ENCODE results near the gene NUDT8. TPM values are rescaled to one million over a fixed set of nuclear protein-coding genes. Genes with fewer than 3 reads are reported as not detected.

The NUDT8 gene
- total and polyA plus RNA-seq, 2 experiments from 2014 or later, result 5.0 to 15.1 TPM

DNA sequence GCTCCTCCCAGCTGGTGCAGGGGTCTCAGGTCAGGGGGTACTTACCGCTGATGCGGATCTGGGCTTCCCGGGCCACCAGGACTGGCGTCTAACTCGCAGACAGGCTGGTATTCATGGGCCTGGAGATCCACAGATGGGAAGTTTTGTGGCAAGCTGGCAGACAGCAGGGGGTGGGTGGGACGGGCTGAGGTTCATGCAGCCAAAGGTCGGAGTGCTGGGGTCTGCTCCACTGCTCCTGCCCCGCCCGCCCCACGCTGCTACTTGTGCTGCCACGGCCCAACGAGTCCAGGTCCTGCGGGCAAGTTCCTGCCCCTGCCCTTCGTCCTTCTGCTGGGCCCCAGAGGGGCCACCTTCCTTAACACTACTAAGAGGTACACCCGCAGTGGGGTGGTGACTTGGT is 17.7 kb upstream of the NUDT8 start (continued):
- TF ChIP-seq, protein P1, sequence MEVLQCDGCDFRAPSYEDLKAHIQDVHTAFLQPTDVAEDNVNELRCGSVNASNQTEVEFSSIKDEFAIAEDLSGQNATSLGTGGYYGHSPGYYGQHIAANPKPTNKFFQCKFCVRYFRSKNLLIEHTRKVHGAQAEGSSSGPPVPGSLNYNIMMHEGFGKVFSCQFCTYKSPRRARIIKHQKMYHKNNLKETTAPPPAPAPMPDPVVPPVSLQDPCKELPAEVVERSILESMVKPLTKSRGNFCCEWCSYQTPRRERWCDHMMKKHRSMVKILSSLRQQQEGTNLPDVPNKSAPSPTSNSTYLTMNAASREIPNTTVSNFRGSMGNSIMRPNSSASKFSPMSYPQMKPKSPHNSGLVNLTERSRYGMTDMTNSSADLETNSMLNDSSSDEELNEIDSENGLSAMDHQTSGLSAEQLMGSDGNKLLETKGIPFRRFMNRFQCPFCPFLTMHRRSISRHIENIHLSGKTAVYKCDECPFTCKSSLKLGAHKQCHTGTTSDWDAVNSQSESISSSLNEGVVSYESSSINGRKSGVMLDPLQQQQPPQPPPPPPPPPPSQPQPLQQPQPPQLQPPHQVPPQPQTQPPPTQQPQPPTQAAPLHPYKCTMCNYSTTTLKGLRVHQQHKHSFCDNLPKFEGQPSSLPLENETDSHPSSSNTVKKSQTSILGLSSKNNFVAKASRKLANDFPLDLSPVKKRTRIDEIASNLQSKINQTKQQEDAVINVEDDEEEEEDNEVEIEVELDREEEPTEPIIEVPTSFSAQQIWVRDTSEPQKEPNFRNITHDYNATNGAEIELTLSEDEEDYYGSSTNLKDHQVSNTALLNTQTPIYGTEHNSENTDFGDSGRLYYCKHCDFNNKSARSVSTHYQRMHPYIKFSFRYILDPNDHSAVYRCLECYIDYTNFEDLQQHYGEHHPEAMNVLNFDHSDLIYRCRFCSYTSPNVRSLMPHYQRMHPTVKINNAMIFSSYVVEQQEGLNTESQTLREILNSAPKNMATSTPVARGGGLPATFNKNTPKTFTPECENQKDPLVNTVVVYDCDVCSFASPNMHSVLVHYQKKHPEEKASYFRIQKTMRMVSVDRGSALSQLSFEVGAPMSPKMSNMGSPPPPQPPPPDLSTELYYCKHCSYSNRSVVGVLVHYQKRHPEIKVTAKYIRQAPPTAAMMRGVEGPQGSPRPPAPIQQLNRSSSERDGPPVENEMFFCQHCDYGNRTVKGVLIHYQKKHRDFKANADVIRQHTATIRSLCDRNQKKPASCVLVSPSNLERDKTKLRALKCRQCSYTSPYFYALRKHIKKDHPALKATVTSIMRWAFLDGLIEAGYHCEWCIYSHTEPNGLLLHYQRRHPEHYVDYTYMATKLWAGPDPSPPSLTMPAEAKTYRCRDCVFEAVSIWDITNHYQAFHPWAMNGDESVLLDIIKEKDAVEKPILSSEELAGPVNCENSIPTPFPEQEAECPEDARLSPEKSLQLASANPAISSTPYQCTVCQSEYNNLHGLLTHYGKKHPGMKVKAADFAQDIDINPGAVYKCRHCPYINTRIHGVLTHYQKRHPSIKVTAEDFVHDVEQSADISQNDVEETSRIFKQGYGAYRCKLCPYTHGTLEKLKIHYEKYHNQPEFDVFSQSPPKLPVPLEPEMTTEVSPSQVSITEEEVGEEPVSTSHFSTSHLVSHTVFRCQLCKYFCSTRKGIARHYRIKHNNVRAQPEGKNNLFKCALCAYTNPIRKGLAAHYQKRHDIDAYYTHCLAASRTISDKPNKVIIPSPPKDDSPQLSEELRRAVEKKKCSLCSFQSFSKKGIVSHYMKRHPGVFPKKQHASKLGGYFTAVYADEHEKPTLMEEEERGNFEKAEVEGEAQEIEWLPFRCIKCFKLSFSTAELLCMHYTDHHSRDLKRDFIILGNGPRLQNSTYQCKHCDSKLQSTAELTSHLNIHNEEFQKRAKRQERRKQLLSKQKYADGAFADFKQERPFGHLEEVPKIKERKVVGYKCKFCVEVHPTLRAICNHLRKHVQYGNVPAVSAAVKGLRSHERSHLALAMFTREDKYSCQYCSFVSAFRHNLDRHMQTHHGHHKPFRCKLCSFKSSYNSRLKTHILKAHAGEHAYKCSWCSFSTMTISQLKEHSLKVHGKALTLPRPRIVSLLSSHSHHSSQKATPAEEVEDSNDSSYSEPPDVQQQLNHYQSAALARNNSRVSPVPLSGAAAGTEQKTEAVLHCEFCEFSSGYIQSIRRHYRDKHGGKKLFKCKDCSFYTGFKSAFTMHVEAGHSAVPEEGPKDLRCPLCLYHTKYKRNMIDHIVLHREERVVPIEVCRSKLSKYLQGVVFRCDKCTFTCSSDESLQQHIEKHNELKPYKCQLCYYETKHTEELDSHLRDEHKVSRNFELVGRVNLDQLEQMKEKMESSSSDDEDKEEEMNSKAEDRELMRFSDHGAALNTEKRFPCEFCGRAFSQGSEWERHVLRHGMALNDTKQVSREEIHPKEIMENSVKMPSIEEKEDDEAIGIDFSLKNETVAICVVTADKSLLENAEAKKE (CRISPR knock-in tag; IDR thresholded peaks at IDR 0.05), result no peak

DNA sequence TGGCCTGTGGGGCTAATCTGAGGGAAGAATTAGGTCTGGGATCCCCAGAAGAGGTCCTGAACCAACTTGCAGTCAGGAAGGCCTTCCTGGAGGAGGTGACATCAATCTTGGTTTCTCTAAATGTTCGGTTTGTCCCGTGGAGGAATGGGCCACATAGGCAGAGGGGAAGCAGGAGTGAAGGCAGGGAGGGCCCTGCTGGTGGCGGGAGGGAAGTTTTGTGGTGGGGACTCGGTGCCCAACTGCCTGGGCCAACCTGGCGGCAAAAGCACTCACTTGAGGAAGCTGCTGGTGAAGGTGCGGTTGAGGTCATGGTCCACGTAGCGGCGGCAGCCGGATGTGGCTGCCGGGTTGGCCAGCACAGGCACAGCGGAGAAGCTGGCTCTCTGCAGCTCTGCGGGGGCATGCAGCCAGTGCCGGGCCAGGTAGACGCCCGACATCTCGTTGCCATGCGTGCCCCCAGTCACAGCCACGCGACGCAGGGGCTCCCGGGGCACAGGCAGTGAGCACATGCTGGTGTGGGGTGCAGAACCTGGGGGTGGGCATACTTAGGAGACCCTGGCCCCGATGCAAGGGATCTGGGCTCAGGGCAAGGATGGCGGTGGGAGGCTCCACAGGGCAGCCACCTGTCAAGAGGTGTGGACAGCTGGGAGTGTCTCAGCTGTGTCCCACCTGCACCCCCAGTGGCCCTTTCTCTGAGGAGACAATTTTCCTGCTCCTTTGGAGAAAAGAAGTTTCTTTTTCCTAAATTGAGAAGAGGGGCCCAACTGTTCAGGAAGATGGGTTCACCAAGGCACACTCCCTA is 17.0 kb upstream of the NUDT8 start:
- Mint-ChIP-seq H3K4me1 (peaks cover 9% of the 10 kb centered on the region; the same call in 2 of the 3 replicates), H3K36me3 (ENCODE audit: low read depth) (no peaks in the 10 kb centered on the region), H3K27me3 (ENCODE audit: insufficient read depth, low read depth, poor library complexity) (peaks cover 9% of the 10 kb centered on the region), H3K4me3 (no peak overlapping the region), H3K27ac (no peak overlapping the region), H3K9me3 (no peaks in the 10 kb centered on the region; the same call in 1 of the 3 replicates)
- H3K36me3 ChIP-seq (ENCODE audit: insufficient read depth), result no peaks in the 10 kb centered on the region
- no peak overlapping the region for H3K4me3 ChIP-seq
- no peaks in the 10 kb centered on the region for H3K27me3 ChIP-seq (ENCODE audit: insufficient read depth)
- no peak for ATAC-seq
- no peaks in the 10 kb centered on the region for H3K9me2 ChIP-seq (ENCODE audit: insufficient read depth)
- no peaks in the 10 kb centered on the region for H3K4me1 ChIP-seq (ENCODE audit: insufficient read depth)
- H2AFZ ChIP-seq, result no peak overlapping the region
- H4K20me1 ChIP-seq (replicated peaks; ENCODE audit: insufficient read depth), result no peaks in the 10 kb centered on the region
- DNase-seq (ENCODE audit: low spot score), result no peak
- H3K4me2 ChIP-seq, result no peak overlapping the region
- no peaks in the 10 kb centered on the region for H3K79me2 ChIP-seq (replicated peaks; ENCODE audit: insufficient read depth)
- no peak overlapping the region for H3K27ac ChIP-seq (ENCODE audit: low read depth)
- 0 out of 2 replicates have a peak, but pooled peaks cover 4% of the 10 kb centered on the region for H3F3A ChIP-seq (replicated peaks; ENCODE audit: low read depth)
- no peak for TF ChIP-seq ZNF331 (CRISPR knock-in tag; IDR thresholded peaks at IDR 0.05; ENCODE audit: low read depth)
- TF ChIP-seq, protein P1 (CRISPR knock-in tag; IDR thresholded peaks at IDR 0.05), result no peak
- TF ChIP-seq EZH2phosphoT487 (IDR thresholded peaks at IDR 0.05; ENCODE audit: unreplicated experiment), result no peak
- TF ChIP-seq EZH2 (IDR thresholded peaks at IDR 0.05; ENCODE audit: low read depth, unreplicated experiment), result no peak
- TF ChIP-seq CREB1 (CRISPR knock-in tag; IDR thresholded peaks at IDR 0.05; ENCODE audit: low read depth), result no peak
- TF ChIP-seq, protein P2, sequence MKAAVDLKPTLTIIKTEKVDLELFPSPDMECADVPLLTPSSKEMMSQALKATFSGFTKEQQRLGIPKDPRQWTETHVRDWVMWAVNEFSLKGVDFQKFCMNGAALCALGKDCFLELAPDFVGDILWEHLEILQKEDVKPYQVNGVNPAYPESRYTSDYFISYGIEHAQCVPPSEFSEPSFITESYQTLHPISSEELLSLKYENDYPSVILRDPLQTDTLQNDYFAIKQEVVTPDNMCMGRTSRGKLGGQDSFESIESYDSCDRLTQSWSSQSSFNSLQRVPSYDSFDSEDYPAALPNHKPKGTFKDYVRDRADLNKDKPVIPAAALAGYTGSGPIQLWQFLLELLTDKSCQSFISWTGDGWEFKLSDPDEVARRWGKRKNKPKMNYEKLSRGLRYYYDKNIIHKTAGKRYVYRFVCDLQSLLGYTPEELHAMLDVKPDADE (IDR thresholded peaks at IDR 0.05), result no peak

All from GM23338 (cell line).